Embryonic facial prominence (tissue), 1 donor: ENCODE data around the gene CCDC148.
"Not testable (repeated sequence)": the region's sequence is repeated elsewhere in the genome, so short reads cannot be mapped to it uniquely, and the experiment has no call there.

ENCODE experiments used
- DNase-seq: peaks from one replicate; pipeline ENCODE4 v3.0.0-alpha.2; 2016; ENCODE audit errors: extremely low spot score

Gene CCDC148

DNA sequence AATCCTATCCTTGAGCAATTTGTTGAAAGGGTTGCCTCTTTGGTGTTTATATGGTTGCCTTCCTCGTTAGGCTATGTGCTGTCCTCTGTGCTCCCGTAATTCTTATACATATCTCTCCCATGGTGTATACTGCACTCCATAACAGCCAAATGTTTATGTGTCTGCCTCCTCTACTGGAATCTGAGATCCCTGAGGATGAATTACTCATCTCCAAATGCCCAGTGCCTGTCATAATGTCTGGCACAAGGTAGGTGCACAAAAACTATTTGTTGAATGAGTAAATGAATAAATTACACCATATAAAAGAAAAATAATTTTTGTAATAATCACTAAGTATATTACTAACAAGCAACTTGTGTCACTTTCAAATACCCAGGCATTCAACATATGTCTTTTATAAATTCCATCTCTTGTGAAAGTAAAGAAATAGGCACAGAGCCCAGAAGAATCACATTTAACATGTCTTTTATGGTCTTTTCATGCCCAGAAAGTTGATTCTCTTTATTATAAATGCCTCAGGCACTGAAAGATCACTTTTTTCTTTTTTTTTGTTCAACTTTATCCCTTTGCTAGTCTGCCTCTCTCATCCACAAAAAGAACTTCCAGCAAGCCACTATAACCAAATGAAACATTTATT is 164.9 kb downstream of the CCDC148 start:
- DNase-seq, result no peak

DNA sequence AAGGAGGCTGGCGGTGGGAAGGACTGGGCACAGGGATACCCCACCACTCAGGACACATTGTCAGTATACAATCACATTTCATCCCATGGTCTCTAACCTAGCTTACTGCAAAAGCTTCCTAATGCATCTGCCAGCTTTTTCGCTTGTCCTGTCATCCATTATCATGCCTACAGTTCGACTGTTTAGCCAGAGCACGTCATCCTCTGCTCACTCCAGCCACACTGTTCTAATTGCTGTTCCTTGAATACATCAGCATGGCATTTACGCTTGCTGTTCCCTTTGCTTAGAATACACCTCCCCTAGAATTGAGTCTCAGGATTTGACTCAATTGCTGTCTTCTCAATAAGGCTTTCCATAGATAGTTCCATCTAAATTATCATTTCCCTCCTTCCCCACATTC is 166.3 kb downstream of the CCDC148 start:
- DNase-seq, result no peak

DNA sequence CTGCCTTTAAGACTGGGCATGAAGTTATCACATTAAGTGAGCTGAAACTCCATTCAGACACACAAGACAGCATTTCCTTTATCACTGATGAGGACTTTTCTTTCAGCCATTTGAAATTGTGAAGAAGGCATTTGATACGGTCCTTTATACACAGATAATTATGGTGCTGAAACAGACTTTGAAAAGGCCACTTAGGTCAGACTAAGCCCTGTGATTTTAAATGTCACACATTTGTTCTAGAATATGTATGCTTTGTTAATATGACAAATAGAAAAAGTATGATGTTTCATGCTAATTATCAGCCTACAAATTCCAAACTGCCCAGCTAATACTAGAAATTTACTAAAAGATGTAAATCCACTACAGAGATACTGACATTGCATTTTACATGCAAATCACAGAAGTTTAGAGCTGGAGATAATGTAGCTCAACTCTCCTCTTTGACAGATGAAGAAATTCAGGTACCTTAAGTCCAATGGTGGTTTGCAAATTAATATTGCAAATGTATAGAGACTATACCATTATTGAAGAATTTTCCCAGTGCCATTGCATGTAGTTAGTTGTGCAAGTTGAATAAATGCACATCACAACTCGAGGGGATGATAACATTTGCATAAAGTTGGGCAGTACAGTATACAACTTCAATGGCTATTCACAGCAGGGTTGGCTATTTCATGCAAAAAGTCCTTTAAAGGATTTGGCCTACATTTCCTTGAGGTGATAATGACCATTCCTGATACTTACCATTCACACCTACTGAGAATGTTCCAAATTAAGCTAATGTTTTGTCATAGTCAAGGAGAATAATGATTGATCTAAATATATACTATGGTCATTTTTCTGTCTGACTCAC is 179.7 kb downstream of the CCDC148 start:
- no peak for DNase-seq

DNA sequence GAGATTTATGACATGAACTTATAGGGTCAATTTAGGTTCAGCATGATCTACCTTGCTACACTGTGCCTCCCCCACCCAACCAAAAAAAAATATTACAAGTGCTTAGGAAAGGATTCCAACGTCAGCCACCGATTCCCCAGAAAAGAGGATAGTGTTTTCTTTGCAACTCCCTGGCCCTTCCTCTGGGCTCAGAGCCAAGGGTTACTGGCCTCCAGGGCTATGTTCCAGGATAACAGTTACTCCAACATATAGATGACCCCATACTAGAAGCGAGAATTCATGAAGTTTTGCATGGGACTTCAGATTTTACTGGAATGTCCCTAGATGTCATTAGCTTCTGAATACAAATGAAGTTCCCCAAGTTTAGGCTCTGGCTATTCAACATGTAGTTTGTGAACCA is 182.8 kb downstream of the CCDC148 start:
- no peak for DNase-seq

- no peak for DNase-seq
Observed at GRCh38 chr2:158270536-158270935, 186.0 kb downstream of the CCDC148 start.

DNA sequence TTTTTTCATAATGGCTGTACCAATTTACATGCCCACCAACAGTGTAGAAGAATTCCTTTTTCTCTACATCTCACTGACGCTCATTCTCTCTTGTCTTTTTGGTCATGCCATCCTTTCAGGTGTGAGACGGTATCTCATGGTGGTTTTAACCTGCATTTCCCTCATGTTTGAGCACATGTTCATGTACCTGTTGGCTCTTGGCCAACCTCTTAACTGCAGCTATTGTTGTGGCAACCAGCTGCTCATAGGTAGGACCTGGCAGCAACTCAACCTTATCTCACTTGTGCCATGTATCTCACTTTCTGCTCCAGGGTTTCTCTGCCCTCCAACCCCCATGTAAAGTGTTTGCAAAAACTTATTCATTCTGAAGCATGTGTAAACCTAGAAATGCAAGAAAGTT is 187.4 kb downstream of the CCDC148 start:
- DNase-seq, result no peak

DNA sequence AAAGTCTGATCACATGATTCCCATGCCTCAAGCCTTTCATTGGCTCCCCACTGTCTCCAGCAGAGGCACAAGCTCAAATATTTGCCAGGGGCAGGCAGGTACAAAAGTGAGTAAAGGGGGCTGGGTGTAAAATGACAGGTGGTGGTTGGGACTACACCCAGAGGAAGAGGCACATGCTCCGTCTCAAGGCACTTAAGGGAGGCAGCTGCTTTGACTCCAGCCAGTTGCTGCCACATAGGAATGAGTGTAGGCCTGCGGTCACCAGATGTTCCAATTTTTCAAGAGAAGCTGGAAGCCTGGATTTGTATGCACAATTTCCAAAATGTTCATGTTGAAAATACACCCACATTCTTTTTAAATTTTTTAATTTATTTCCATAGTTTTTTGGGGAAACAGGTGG is 190.4 kb downstream of the CCDC148 start:
- DNase-seq, result no peak

DNA sequence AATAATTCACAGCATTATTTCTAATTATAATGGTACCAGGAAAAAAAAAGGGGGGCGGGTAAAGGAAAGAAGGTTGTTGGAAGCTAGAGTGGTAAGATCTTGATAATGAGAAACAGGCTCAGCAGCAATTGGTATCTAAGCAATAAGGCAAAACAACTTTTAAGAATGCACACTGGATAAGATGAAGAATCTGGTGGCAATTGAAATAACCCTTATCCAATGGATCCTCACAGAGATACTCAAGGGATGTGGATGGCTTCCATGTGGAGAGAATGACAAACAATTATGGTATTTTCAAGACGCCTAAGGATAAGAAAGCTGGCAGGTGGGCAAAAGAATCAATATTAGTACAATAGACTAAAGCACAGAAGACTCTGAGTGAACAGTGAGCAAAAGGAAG is 201.3 kb downstream of the CCDC148 start:
- DNase-seq, result no peak

GRCh38 chr2:158253170-158253569 is 203.4 kb downstream of the CCDC148 start:
- DNase-seq, result no peak

DNA sequence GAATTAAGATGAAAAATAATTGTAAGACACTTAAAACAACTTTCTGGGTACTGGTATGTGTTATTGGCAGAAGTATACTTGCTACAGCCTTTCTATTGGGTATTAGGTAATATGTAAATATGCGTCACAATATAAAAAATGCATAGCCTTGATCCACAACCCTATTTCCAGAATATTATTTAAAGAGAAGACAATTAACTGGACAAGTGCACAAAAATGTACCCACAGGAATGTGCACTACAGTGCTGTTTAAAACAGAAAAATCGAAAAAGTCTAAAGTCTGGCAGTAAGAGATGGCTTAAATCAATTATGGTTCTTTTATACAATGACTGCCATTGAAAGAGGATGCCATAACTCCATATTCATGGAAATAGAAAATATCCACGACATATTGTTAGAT is 205.2 kb downstream of the CCDC148 start:
- no peak for DNase-seq

- DNase-seq, result no peak
Observed at GRCh38 chr2:158243392-158243791, 213.2 kb downstream of the CCDC148 start.

GRCh38 chr2:158242280-158242679 is 214.3 kb downstream of the CCDC148 start:
- no peak for DNase-seq

GRCh38 chr2:158240975-158241374 is 215.6 kb downstream of the CCDC148 start:
- DNase-seq, result no peak

DNA sequence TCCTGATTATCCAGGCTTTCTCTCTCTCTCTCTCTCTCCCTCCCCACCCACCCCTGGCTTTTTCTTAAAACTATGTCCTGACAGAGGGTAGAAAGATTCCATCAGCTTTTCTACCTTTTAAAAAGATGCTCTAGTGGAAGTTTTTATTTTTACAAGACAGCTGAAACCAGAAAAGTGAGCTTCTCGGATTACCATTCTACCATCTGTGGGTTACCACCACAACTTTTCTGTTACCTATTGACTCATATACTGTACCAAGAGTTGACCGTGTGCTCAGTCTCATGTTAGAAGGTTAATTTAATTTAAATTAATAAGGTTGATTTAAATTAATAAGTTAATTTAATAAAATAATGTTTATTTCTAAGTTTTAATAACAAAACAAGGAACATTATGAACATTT is 217.3 kb downstream of the CCDC148 start:
- no peak for DNase-seq

GRCh38 chr2:158234497-158234896 is 222.1 kb downstream of the CCDC148 start:
- DNase-seq, result no peak

GRCh38 chr2:158232476-158232875 is 224.1 kb downstream of the CCDC148 start:
- no peak for DNase-seq

DNA sequence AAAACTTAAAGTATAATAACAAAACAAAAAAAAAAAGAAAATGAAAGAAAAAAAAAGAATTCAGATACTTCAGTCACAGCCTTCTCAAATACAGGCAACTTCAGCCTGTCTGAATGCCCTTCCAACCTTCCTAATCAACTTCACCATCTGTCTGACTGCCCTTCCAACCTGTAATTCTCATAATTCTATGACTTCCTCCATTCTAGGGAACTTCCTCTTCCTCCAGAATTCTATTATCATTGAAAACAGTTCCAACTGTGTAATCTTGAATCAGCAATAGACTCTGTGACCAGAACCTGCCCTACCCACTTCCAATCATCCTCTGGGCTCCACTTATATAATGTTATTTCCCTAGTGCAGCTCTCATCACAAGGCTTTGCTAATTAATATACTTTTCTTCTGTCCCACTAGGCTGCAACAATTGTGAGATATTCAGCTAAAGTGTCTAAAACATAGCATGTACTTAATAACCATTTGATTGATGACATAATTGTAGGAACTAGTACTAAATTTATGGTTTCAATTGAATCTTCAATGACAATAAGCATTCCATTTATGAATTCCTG is 227.5 kb downstream of the CCDC148 start:
- no peak for DNase-seq

DNA sequence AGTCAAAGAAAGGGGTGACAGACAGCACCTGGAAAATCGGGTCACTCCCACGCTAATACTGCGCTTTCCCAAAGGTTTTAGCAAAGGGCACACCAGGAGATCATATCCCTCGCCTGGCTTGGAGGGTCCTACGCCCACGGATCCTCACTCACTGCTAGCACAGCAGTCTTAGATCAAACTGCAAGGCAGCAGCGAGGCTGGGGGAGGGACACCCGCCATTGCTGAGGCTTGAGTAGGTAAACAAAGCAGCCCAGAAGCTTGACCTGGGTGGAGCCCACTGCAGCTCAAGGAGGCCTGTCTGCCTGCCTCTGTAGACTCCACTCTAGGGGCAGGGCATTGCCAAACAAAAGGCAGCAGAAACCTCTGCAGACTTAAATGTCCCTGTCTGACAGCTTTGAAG is 233.5 kb downstream of the CCDC148 start:
- DNase-seq, result not testable (repeated sequence)

GRCh38 chr2:158221063-158222020 is 235.2 kb downstream of the CCDC148 start:
- DNase-seq, result no peak

- no peak for DNase-seq
Observed at GRCh38 chr2:158217593-158217992, 239.0 kb downstream of the CCDC148 start.

- DNase-seq, result no peak
Observed at GRCh38 chr2:158214431-158214830, 242.1 kb downstream of the CCDC148 start.

DNA sequence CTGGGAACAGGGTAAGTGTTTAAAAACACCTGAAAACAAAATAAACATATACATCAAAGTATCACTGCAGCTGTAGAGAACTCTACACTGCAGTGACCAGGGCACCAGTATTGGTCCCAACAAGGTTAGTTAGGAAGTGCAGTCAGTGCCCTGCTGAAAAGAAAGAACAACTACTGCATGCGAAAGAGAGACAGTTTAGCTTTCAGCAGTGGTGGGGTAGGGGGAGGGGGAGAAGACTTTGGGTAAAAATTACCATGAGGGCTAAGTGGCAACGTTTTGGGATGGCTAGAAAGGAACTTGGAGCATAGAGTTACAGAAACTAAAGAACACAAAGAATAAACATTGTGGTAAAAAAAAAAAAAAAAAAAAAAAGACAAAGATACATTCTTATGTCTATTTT is 242.8 kb downstream of the CCDC148 start:
- no peak for DNase-seq
